Karpas-422 (cell line): ENCODE data around the gene PHF20. TPM values are rescaled to one million over a fixed set of nuclear protein-coding genes. Genes with fewer than 3 reads are reported as not detected.
"Not testable (repeated sequence)": the region's sequence is repeated elsewhere in the genome, so short reads cannot be mapped to it uniquely, and the experiment has no call there.

Source experiments
- DNase-seq: peaks from one replicate; pipeline ENCODE4 v3.0.0-alpha.2; 2015
- H2AFZ ChIP-seq: fragments of 200-600 bp; sonication (generic); 2 replicates; pipeline ENCODE4 v1.6.1; 2014; ENCODE audit warnings: antibody characterized with exemption, low read length, mixed read lengths
- H3K27ac ChIP-seq: fragments of 200-600 bp; sonication (generic); 2 replicates; pipeline ENCODE4 v1.5.1; 2014; ENCODE audit warnings: mild to moderate bottlenecking, low read length, moderate library complexity
- H3K27me3 ChIP-seq: fragments of 200-600 bp; sonication (generic); 2 replicates; pipeline ENCODE4 v1.6.1; 2014; ENCODE audit warnings: low read length, mixed read lengths
- H3K36me3 ChIP-seq: fragments of 200-600 bp; sonication (generic); 2 replicates; pipeline ENCODE4 v1.6.1; 2014; ENCODE audit warnings: low read length, mixed read lengths; ENCODE audit not compliant: insufficient read depth
- H3K4me1 ChIP-seq: fragments of 200-600 bp; sonication (generic); 2 replicates; pipeline ENCODE4 v1.6.1; 2014; ENCODE audit warnings: mild to moderate bottlenecking, low read length, mixed read lengths
- H3K4me2 ChIP-seq: fragments of 200-600 bp; sonication (generic); 2 replicates; pipeline ENCODE4 v1.6.1; 2014; ENCODE audit warnings: low read length, low read depth, mild to moderate bottlenecking; ENCODE audit not compliant: poor library complexity, severe bottlenecking
- H3K4me3 ChIP-seq: fragments of 200-600 bp; sonication (generic); 2 replicates; pipeline ENCODE4 v1.5.1; 2014; ENCODE audit warnings: mild to moderate bottlenecking, antibody characterized with exemption, low read length, mixed read lengths
- H3K79me2 ChIP-seq: fragments of 200-600 bp; sonication (generic); 2 replicates; pipeline ENCODE4 v1.6.1; 2014; ENCODE audit warnings: mild to moderate bottlenecking, low read length, mixed read lengths
- H3K9ac ChIP-seq: fragments of 200-600 bp; sonication (generic); 2 replicates; pipeline ENCODE4 v1.6.0; 2014; ENCODE audit warnings: low read length
- H3K9me2 ChIP-seq: fragments of 200-600 bp; sonication (generic), shearing (Covaris generic); replicated peaks from 2 replicates; pipeline ENCODE4 v1.6.0; 2014; ENCODE audit warnings: mild to moderate bottlenecking, low read length, moderate library complexity; ENCODE audit not compliant: insufficient read depth
- H3K9me3 ChIP-seq: fragments of 300-700, 200-600 bp; sonication (generic); 2 replicates; pipeline ENCODE4 v1.6.1; 2014; ENCODE audit warnings: low read length, mixed read lengths
- H4K20me1 ChIP-seq: fragments of 200-600 bp; sonication (generic); 2 replicates; pipeline ENCODE4 v1.6.1; 2014; ENCODE audit warnings: mild to moderate bottlenecking, antibody characterized with exemption, low read length, low read depth; ENCODE audit not compliant: insufficient read depth
- total RNA-seq: library from RNA; depleted of rRNA; stranded (reverse); fragments of >200 nt; shearing (Covaris generic); gene quantifications from 2 replicates; pipeline ENCODE4 v1.2.3, GENCODE V29; 2014; ENCODE audit warnings: low replicate concordance

Gene PHF20
- total RNA-seq, 1 experiment from 2014 or later: 27.8 TPM

- Histone ChIP-seq H3K27ac (no peak overlapping the region), H4K20me1 (peaks cover 3% of the 10 kb centered on the region; the same call in 1 of the 2 replicates), H2AFZ (no peak overlapping the region), H3K79me2 (peaks cover 22% of the 10 kb centered on the region), H3K4me2 (no peak overlapping the region), H3K9ac (no peak overlapping the region), H3K9me3 (no peaks in the 10 kb centered on the region), H3K36me3 (no peaks in the 10 kb centered on the region), H3K9me2 (no peaks in the 10 kb centered on the region), H3K4me1 (peaks cover 19% of the 10 kb centered on the region), H3K27me3 (no peaks in the 10 kb centered on the region), H3K4me3 (no peak overlapping the region)
- no peak for DNase-seq
Measured at GRCh38 chr20:35956616-35957015, 184.8 kb downstream of the PHF20 start.

GRCh38 chr20:35959291-35959690, 187.5 kb downstream of the PHF20 start:
- not testable (repeated sequence) for H3K9ac ChIP-seq, H3K4me2 ChIP-seq, DNase-seq, H3K79me2 ChIP-seq, H3K9me3 ChIP-seq, H3K9me2 ChIP-seq, H2AFZ ChIP-seq, H3K27me3 ChIP-seq, H3K4me1 ChIP-seq, H3K27ac ChIP-seq, H3K4me3 ChIP-seq, H4K20me1 ChIP-seq, H3K36me3 ChIP-seq

GRCh38 chr20:35963878-35964277, 192.1 kb downstream of the PHF20 start:
- Histone ChIP-seq H3K9me3 (no peaks in the 10 kb centered on the region), H3K4me1 (peaks cover 5% of the 10 kb centered on the region), H2AFZ (no peak overlapping the region), H3K9ac (no peak overlapping the region), H3K27me3 (no peaks in the 10 kb centered on the region), H3K36me3 (no peaks in the 10 kb centered on the region), H3K79me2 (no peaks in the 10 kb centered on the region), H3K27ac (no peak overlapping the region), H3K4me2 (no peak overlapping the region), H4K20me1 (no peaks in the 10 kb centered on the region), H3K9me2 (no peaks in the 10 kb centered on the region), H3K4me3 (no peak overlapping the region)
- no peak for DNase-seq

GRCh38 chr20:35967979-35968640, 196.3 kb downstream of the PHF20 start, which contains the start of gene CNBD2:
TSS of gene CNBD2 (plus strand) at chr20:35968590. CDS start at chr20:35968763, 173 bp downstream.
- Histone ChIP-seq H2AFZ (no peak within 1 kb of the TSS), H3K4me3 (no peak within 1 kb of the TSS), H3K9me3 (no peaks in the 10 kb centered on the region), H3K36me3 (no peaks in the 10 kb centered on the region), H3K4me1 (peaks cover 5% of the 10 kb centered on the region), H3K27me3 (no peaks in the 10 kb centered on the region), H3K9me2 (no peaks in the 10 kb centered on the region), H3K4me2 (no peak within 1 kb of the TSS), H3K9ac (no peak within 1 kb of the TSS), H3K27ac (no peak within 1 kb of the TSS), H3K79me2 (no peaks in the 10 kb centered on the region), H4K20me1 (no peaks in the 10 kb centered on the region)
- DNase-seq: no peak

- Histone ChIP-seq H3K9me2 (no peaks in the 10 kb centered on the region), H3K79me2 (no peaks in the 10 kb centered on the region), H3K4me3 (no peak overlapping the region), H3K9me3 (no peaks in the 10 kb centered on the region), H3K4me2 (no peak overlapping the region), H3K27me3 (no peaks in the 10 kb centered on the region), H2AFZ (no peak overlapping the region), H3K9ac (no peak overlapping the region), H4K20me1 (no peaks in the 10 kb centered on the region), H3K4me1 (peaks cover 5% of the 10 kb centered on the region), H3K36me3 (no peaks in the 10 kb centered on the region), H3K27ac (no peak overlapping the region)
- no peak for DNase-seq
Measured at GRCh38 chr20:35968930-35969329, 197.1 kb downstream of the PHF20 start.

GRCh38 chr20:35971981-35972380, 200.2 kb downstream of the PHF20 start:
- H3K4me3 ChIP-seq: no peak overlapping the region
- no peaks in the 10 kb centered on the region for H3K36me3 ChIP-seq
- H2AFZ ChIP-seq: no peak overlapping the region
- H3K79me2 ChIP-seq: no peaks in the 10 kb centered on the region
- H3K9ac ChIP-seq: no peak overlapping the region
- no peaks in the 10 kb centered on the region for H3K9me2 ChIP-seq
- DNase-seq: no peak
- no peak overlapping the region for H3K27ac ChIP-seq
- H3K4me1 ChIP-seq: peaks cover 5% of the 10 kb centered on the region
- no peaks in the 10 kb centered on the region for H3K27me3 ChIP-seq
- H4K20me1 ChIP-seq: no peaks in the 10 kb centered on the region
- no peak overlapping the region for H3K4me2 ChIP-seq
- no peaks in the 10 kb centered on the region for H3K9me3 ChIP-seq

GRCh38 chr20:35972462-35972861, 200.6 kb downstream of the PHF20 start:
- Histone ChIP-seq H4K20me1 (no peaks in the 10 kb centered on the region), H2AFZ (no peak overlapping the region)
- no peak for DNase-seq

GRCh38 chr20:35974256-35974655, 202.4 kb downstream of the PHF20 start:
- Histone ChIP-seq H3K27ac (no peak overlapping the region), H3K4me3 (no peak overlapping the region), H3K27me3 (no peaks in the 10 kb centered on the region), H3K4me1 (peaks cover 22% of the 10 kb centered on the region), H3K4me2 (no peak overlapping the region), H3K9me2 (no peaks in the 10 kb centered on the region), H2AFZ (no peak overlapping the region), H3K9me3 (no peaks in the 10 kb centered on the region), H3K9ac (no peak overlapping the region), H3K79me2 (no peaks in the 10 kb centered on the region), H4K20me1 (no peaks in the 10 kb centered on the region), H3K36me3 (no peaks in the 10 kb centered on the region)
- DNase-seq: no peak

More at GRCh38 chr20:35972462-35972861, 200.6 kb downstream of the PHF20 start:
- Histone ChIP-seq H3K9me2 (no peaks in the 10 kb centered on the region), H3K27me3 (no peaks in the 10 kb centered on the region), H3K36me3 (no peaks in the 10 kb centered on the region), H3K4me2 (no peak overlapping the region), H3K4me3 (no peak overlapping the region), H3K9me3 (no peaks in the 10 kb centered on the region), H3K27ac (no peak overlapping the region), H3K9ac (no peak overlapping the region), H3K79me2 (no peaks in the 10 kb centered on the region), H3K4me1 (peaks cover 9% of the 10 kb centered on the region)
